Liver (tissue), 9 donors: ENCODE measurements around the gene FKBP1B. TPM values are rescaled to one million over a fixed set of nuclear protein-coding genes. Genes with fewer than 3 reads are reported as not detected.

Source experiments
- DNase-seq: peaks from one replicate; pipeline ENCODE4 v3.0.0-alpha.2; 2017; ENCODE audit warnings: low spot score
- H3K27ac ChIP-seq, 2 donors: one replicate each; pipeline ENCODE4 v1.7.0; 2013; ENCODE audit warnings: inconsistent platforms in 2 of 2, low read length in 2 of 2, control low read depth in 1 of 2, low read depth in 1 of 2, mild to moderate bottlenecking in 1 of 2
- H3K27me3 ChIP-seq, 4 donors: one replicate each; pipeline versions ENCODE4 v1.6.1 to v1.7.0; 2013; ENCODE audit warnings: low read length in 3 of 4, inconsistent platforms in 1 of 4, mild to moderate bottlenecking in 1 of 4, moderate library complexity in 1 of 4; ENCODE audit not compliant: control insufficient read depth in 4 of 4, insufficient read depth in 4 of 4
- H3K36me3 ChIP-seq, 4 donors: one replicate each; pipeline versions ENCODE4 v1.6.1 to v1.7.0; 2013; ENCODE audit warnings: low read length in 3 of 4, mild to moderate bottlenecking in 3 of 4, low read depth in 1 of 4, moderate library complexity in 1 of 4; ENCODE audit not compliant: control insufficient read depth in 4 of 4, insufficient read depth in 3 of 4
- H3K4me1 ChIP-seq, 4 donors: one replicate each; pipeline versions ENCODE4 v1.6.1 to v1.7.0; 2013; ENCODE audit warnings: low read length in 3 of 4, mild to moderate bottlenecking in 3 of 4, moderate library complexity in 1 of 4; ENCODE audit not compliant: control insufficient read depth in 4 of 4, insufficient read depth in 4 of 4
- H3K4me3 ChIP-seq, 3 donors: one replicate each; pipeline versions ENCODE4 v1.6.1 to v1.7.0; 2013; ENCODE audit warnings: low read length in 3 of 3, control low read depth in 1 of 3, low read depth in 1 of 3, mild to moderate bottlenecking in 1 of 3
- H3K9ac ChIP-seq, 2 donors: one replicate each; pipeline ENCODE4 v1.7.0; 2013; ENCODE audit warnings: low read length in 2 of 2, mild to moderate bottlenecking in 2 of 2, moderate library complexity in 2 of 2, control low read depth in 1 of 2, low read depth in 1 of 2
- H3K9me3 ChIP-seq, 4 donors: one replicate each; pipeline versions ENCODE4 v1.6.1 to v1.7.0; 2013; ENCODE audit warnings: low read length in 3 of 4; ENCODE audit not compliant: control insufficient read depth in 4 of 4
- ATF3 ChIP-seq: IDR thresholded peaks from 2 replicates; pipeline ENCODE4 v1.6.1; 2016; ENCODE audit warnings: antibody characterized with exemption
- CTCF ChIP-seq: fragments of 150-350 bp; IDR thresholded peaks from 2 replicates; pipeline ENCODE4 v1.5.1; 2017; ENCODE audit warnings: improper control_type of control experiment, low read depth, low read length; ENCODE audit not compliant: missing input control
- EGR1 ChIP-seq, 2 donors: IDR thresholded peaks; 2 replicates each; pipeline ENCODE4 v1.6.1; 2016 to 2018; ENCODE audit warnings: antibody characterized with exemption in 2 of 2, low read depth in 2 of 2
- FOXA2 ChIP-seq: IDR thresholded peaks from 2 replicates; pipeline ENCODE4 v1.6.1; 2016; ENCODE audit warnings: antibody characterized with exemption
- HNF4A ChIP-seq, 2 donors: conservative IDR thresholded peaks; 2 replicates each; pipeline ENCODE4 v1.6.1; 2016; ENCODE audit warnings: antibody characterized with exemption in 2 of 2, mild to moderate bottlenecking in 2 of 2
- HNF4G ChIP-seq: IDR thresholded peaks from 2 replicates; pipeline ENCODE4 v1.6.1; 2016; ENCODE audit warnings: antibody characterized with exemption
- JUND ChIP-seq, 2 donors: IDR thresholded peaks; 2 replicates each; pipeline ENCODE4 v1.6.1; 2016; ENCODE audit warnings: antibody characterized with exemption in 2 of 2
- MAX ChIP-seq: IDR thresholded peaks from 2 replicates; pipeline ENCODE4 v1.6.1; 2016; ENCODE audit warnings: antibody characterized with exemption
- NR2F2 ChIP-seq: IDR thresholded peaks from 2 replicates; pipeline ENCODE4 v1.6.1; 2016; ENCODE audit warnings: antibody characterized with exemption
- RAD21 ChIP-seq, 2 donors: IDR thresholded peaks; 2 replicates each; pipeline ENCODE4 v1.6.1; 2016; ENCODE audit warnings: antibody characterized with exemption in 2 of 2, mild to moderate bottlenecking in 2 of 2
- REST ChIP-seq: IDR thresholded peaks from 2 replicates; pipeline ENCODE4 v1.6.1; 2016; ENCODE audit warnings: antibody characterized with exemption, mild to moderate bottlenecking
- RXRA ChIP-seq, 2 donors: IDR thresholded peaks; 2 replicates each; pipeline ENCODE4 v1.6.1; 2017 to 2018; ENCODE audit warnings: antibody characterized with exemption in 2 of 2, mild to moderate bottlenecking in 1 of 2
- SP1 ChIP-seq: IDR thresholded peaks from 2 replicates; pipeline ENCODE4 v1.6.1; 2018; ENCODE audit warnings: antibody characterized with exemption, mild to moderate bottlenecking
- TAF1 ChIP-seq: conservative IDR thresholded peaks from 2 replicates; pipeline ENCODE4 v1.6.1; 2016; ENCODE audit warnings: antibody characterized with exemption, mild to moderate bottlenecking
- YY1 ChIP-seq: IDR thresholded peaks from 2 replicates; pipeline ENCODE4 v1.6.1; 2016; ENCODE audit warnings: antibody characterized with exemption, mild to moderate bottlenecking
- ZBTB33 ChIP-seq: IDR thresholded peaks from 2 replicates; pipeline ENCODE4 v1.6.1; 2016; ENCODE audit warnings: antibody characterized with exemption
- WGBS: extraction: QIAGEN DNeasy Blood & Tissue Kit; methylation state at CpG from one replicate; pipeline ENCODE4 v1.1.7; 2013; 5-methylcytosine and 5-hydroxymethylcytosine counted together
- polyA plus RNA-seq, 2 donors: library from polyadenylated mRNA; stranded (reverse) in 1 of 2; unstranded in 1 of 2; fragments of 200-250 nt in 1 of 2; fragments of >200 nt in 1 of 2; fragmentation: Nextera tagmentation in 1 of 2; extraction: Ambion mirVana in 1 of 2; gene quantifications; one replicate each; pipeline versions ENCODE4 v1.2.1 to v1.2.3, GENCODE V29; 2013 to 2015
- total RNA-seq, 2 donors: library from RNA; depleted of rRNA; stranded (reverse); fragments of >200 nt; gene quantifications; one replicate each; pipeline ENCODE4 v1.2.3, GENCODE V29; 2014
- donor health status: healthy.
- donor health status: healthy.
- donor health status: healthy.
- donor health status: healthy.
- donor health status: healthy.

Gene FKBP1B
- total and polyA plus RNA-seq, 4 donors, result 3.6 to 23.6 (median 11.5) TPM

- WGBS, result 74% methylated on average over 8 of the region's 8 CpGs
- Histone ChIP-seq H3K27ac (no peak overlapping the region), H3K4me1 (peaks cover 0 to 24% (median 13%) of the 10 kb centered on the region in 4 donors), H3K27me3 (no peaks in the 10 kb centered on the region), H3K9me3 (no peaks in the 10 kb centered on the region), H3K9ac (no peak overlapping the region), H3K36me3 (no peaks in the 10 kb centered on the region), H3K4me3 (no peak overlapping the region)
- no peak for DNase-seq
- TF ChIP-seq EGR1 (IDR thresholded peaks at IDR 0.05; ENCODE audit: low read depth in 2 of 2) (no peak), SP1 (no peak), RAD21 (IDR thresholded peaks at IDR 0.05) (no peak), REST (no peak), TAF1 (no peak), YY1 (no peak)
Measured at GRCh38 chr2:24051833-24052232, 2.3 kb downstream of the FKBP1B start.

GRCh38 chr2:24052951-24053350, 3.4 kb downstream of the FKBP1B start:
- no peak overlapping the region for H3K4me3 ChIP-seq
- no peak for DNase-seq
- H3K9me3 ChIP-seq, result no peaks in the 10 kb centered on the region
- H3K4me1 ChIP-seq, result peaks cover 0 to 18% (median 10%) of the 10 kb centered on the region in 4 donors
- H3K27me3 ChIP-seq, result no peaks in the 10 kb centered on the region
- H3K9ac ChIP-seq, result no peak overlapping the region
- 95% methylated on average over 1 of the region's 1 CpG for WGBS
- TF ChIP-seq HNF4A (conservative IDR thresholded peaks at IDR 0.05) (peak in 1 of 2 donors; percentile 8), RXRA (IDR thresholded peaks at IDR 0.05) (no peak)
- no peak overlapping the region for H3K27ac ChIP-seq
- no peaks in the 10 kb centered on the region for H3K36me3 ChIP-seq

GRCh38 chr2:24054366-24055010, 4.9 kb downstream of the FKBP1B start:
- H3K36me3 ChIP-seq, result no peaks in the 10 kb centered on the region
- DNase-seq, result no peak
- no peaks in the 10 kb centered on the region for H3K27me3 ChIP-seq
- no peak overlapping the region for H3K27ac ChIP-seq
- H3K4me3 ChIP-seq, result no peak overlapping the region
- H3K9me3 ChIP-seq, result no peaks in the 10 kb centered on the region
- H3K4me1 ChIP-seq, result peaks cover 0 to 12% (median 6%) of the 10 kb centered on the region in 4 donors
- H3K9ac ChIP-seq, result no peak overlapping the region
- 77% methylated on average over 8 of the region's 8 CpGs for WGBS
- TF ChIP-seq REST (no peak), RXRA (IDR thresholded peaks at IDR 0.05) (no peak), YY1 (no peak), MAX (no peak), EGR1 (IDR thresholded peaks at IDR 0.05; ENCODE audit: low read depth in 2 of 2) (no peak), FOXA2 (no peak), ZBTB33 (no peak), JUND (IDR thresholded peaks at IDR 0.05) (no peak), RAD21 (IDR thresholded peaks at IDR 0.05) (no peak), NR2F2 (no peak), HNF4G (no peak), ATF3 (no peak), SP1 (no peak), HNF4A (conservative IDR thresholded peaks at IDR 0.05) (no peak), CTCF (no peak)
